Neuronal stem cell (in vitro differentiated cells): ENCODE results near the gene OSBPL3.

Experiments used
- DNase-seq: peaks from one replicate; pipeline ENCODE4 v3.0.0-alpha.2; 2013; ENCODE audit warnings: low spot score
- H2AFZ ChIP-seq: one replicate; pipeline ENCODE4 v1.6.1; 2013; ENCODE audit warnings: mild to moderate bottlenecking, low read length, inconsistent platforms
- H2AK5ac ChIP-seq: 2 replicates; pipeline ENCODE4 v1.6.1; 2013; ENCODE audit warnings: low read depth, mild to moderate bottlenecking, inconsistent platforms, low read length, moderate library complexity, mixed read lengths
- H2BK120ac ChIP-seq: 2 replicates; pipeline ENCODE4 v1.6.1; 2013; ENCODE audit warnings: low read depth, mild to moderate bottlenecking, inconsistent platforms, low read length, moderate library complexity, mixed read lengths
- H2BK12ac ChIP-seq: one replicate; pipeline ENCODE4 v1.6.1; 2013; ENCODE audit warnings: low read length, inconsistent platforms
- H2BK15ac ChIP-seq: 2 replicates; pipeline ENCODE4 v1.6.1; 2013; ENCODE audit warnings: mild to moderate bottlenecking, low read length, inconsistent platforms, mixed read lengths
- H2BK5ac ChIP-seq: one replicate; pipeline ENCODE4 v1.6.1; 2013; ENCODE audit warnings: inconsistent platforms, mild to moderate bottlenecking, low read length, moderate library complexity
- H3K14ac ChIP-seq: one replicate; pipeline ENCODE4 v1.6.1; 2013; ENCODE audit warnings: low read length, inconsistent platforms
- H3K18ac ChIP-seq: 2 replicates; pipeline ENCODE4 v1.6.1; 2013; ENCODE audit warnings: low read length, inconsistent platforms
- H3K23ac ChIP-seq: 2 replicates; pipeline ENCODE4 v1.6.1; 2013; ENCODE audit warnings: low read depth, mild to moderate bottlenecking, mixed read lengths, low read length, inconsistent platforms; ENCODE audit not compliant: poor library complexity
- H3K27ac ChIP-seq: replicated peaks from 3 replicates; pipeline ENCODE4 v1.5.1; 2013; ENCODE audit warnings: low read length, inconsistent platforms
- H3K27me3 ChIP-seq, 3 experiments: 2 replicates each; pipeline ENCODE4 v1.6.1; 2013; ENCODE audit warnings: low read length in 3 of 3, mild to moderate bottlenecking in 2 of 3, inconsistent platforms in 1 of 3, low read depth in 1 of 3, mixed read lengths in 1 of 3, moderate library complexity in 1 of 3; ENCODE audit not compliant: control insufficient read depth in 3 of 3, insufficient read depth in 3 of 3
- H3K36me3 ChIP-seq, 2 donors: replicated peaks in 1 of 2; 2 replicates each; pipeline ENCODE4 v1.6.1; 2013; ENCODE audit warnings: low read length in 2 of 2; ENCODE audit not compliant: control insufficient read depth in 2 of 2, insufficient read depth in 2 of 2
- H3K4ac ChIP-seq: 2 replicates; pipeline ENCODE4 v1.6.1; 2013; ENCODE audit warnings: inconsistent platforms, mild to moderate bottlenecking, low read length, moderate library complexity
- H3K4me1 ChIP-seq, 2 donors: 1 replicate in 1 of 2; 2 replicates in 1 of 2; pipeline ENCODE4 v1.6.1; 2013; ENCODE audit warnings: low read length in 2 of 2, low read depth in 1 of 2; ENCODE audit not compliant: control insufficient read depth in 2 of 2, insufficient read depth in 1 of 2
- H3K4me2 ChIP-seq: one replicate; pipeline ENCODE4 v1.6.1; 2013; ENCODE audit warnings: mild to moderate bottlenecking, low read length, inconsistent platforms; ENCODE audit not compliant: insufficient read depth, poor library complexity, severe bottlenecking
- H3K4me3 ChIP-seq, 2 donors: 2 replicates each; pipeline ENCODE4 v1.5.1; 2013; ENCODE audit warnings: low read length in 2 of 2, mild to moderate bottlenecking in 2 of 2, inconsistent platforms in 1 of 2, moderate library complexity in 1 of 2
- H3K79me1 ChIP-seq: one replicate; pipeline ENCODE4 v1.6.1; 2013; ENCODE audit warnings: low read depth, mild to moderate bottlenecking, inconsistent platforms, low read length, moderate library complexity
- H3K9ac ChIP-seq: one replicate; pipeline ENCODE4 v1.6.1; 2013; ENCODE audit warnings: mild to moderate bottlenecking, low read depth, low read length, inconsistent platforms; ENCODE audit not compliant: poor library complexity
- H3K9me3 ChIP-seq, 2 donors: replicated peaks in 1 of 2; 2 replicates each; pipeline versions ENCODE3 to v1.6.1; 2013; ENCODE audit warnings: low read length in 2 of 2, mild to moderate bottlenecking in 2 of 2, inconsistent platforms in 1 of 2, low read depth in 1 of 2, mixed read lengths in 1 of 2, moderate library complexity in 1 of 2; ENCODE audit not compliant: control insufficient read depth in 2 of 2, insufficient read depth in 1 of 2
- H4K8ac ChIP-seq: one replicate; pipeline ENCODE4 v1.6.1; 2013; ENCODE audit warnings: low read depth, mild to moderate bottlenecking, inconsistent platforms, low read length, moderate library complexity
- H4K91ac ChIP-seq: one replicate; pipeline ENCODE4 v1.6.1; 2013; ENCODE audit warnings: low read length, low read depth, mild to moderate bottlenecking, inconsistent platforms; ENCODE audit not compliant: poor library complexity
- whole genome bisulfite sequencing, 2 donors: extraction: QIAGEN DNeasy Blood & Tissue Kit; methylation state at CpG; one replicate each; pipeline ENCODE4 v1.1.7; 2013; ENCODE audit warnings: missing lambda C conversion rate in 2 of 2, mixed read lengths in 1 of 2; ENCODE audit not compliant: insufficient read length in 2 of 2, insufficient replicate concordance in 1 of 2; ENCODE audit errors: extremely low coverage in 2 of 2; 5-methylcytosine and 5-hydroxymethylcytosine counted together

Gene OSBPL3

GRCh38 chr7:24842449-24843241 is 137.3 kb downstream of the OSBPL3 start:
- Histone ChIP-seq H3K4me1 (peaks cover 12 to 33% of the 10 kb centered on the region in 2 donors), H2AFZ (no peak overlapping the region), H3K4ac (no peak overlapping the region), H3K9ac (no peak overlapping the region), H3K18ac (no peak overlapping the region), H4K8ac (no peak overlapping the region), H3K79me1 (no peaks in the 10 kb centered on the region), H2AK5ac (no peak overlapping the region), H3K4me2 (no peak overlapping the region), H3K27ac (peak overlapping the region; percentile 14), H2BK15ac (no peak overlapping the region), H4K91ac (no peak overlapping the region), H2BK120ac (no peak overlapping the region), H3K9me3 (no peaks in the 10 kb centered on the region), H3K27me3 (no peaks in the 10 kb centered on the region), H3K36me3 (peaks cover 0 to 39% of the 10 kb centered on the region in 2 donors), H2BK5ac (no peak overlapping the region), H3K4me3 (no peak overlapping the region), H2BK12ac (no peak overlapping the region), H3K14ac (no peak overlapping the region), H3K23ac (no peak overlapping the region)
- DNase-seq = no peak
- WGBS, 2 donors = no CpG with 5 or more reads among the region's 5 CpGs

GRCh38 chr7:24842029-24842428 is 137.9 kb downstream of the OSBPL3 start:
- Histone ChIP-seq H3K27ac (no peak overlapping the region), H2AK5ac (no peak overlapping the region), H3K14ac (no peak overlapping the region), H2BK5ac (no peak overlapping the region), H3K18ac (no peak overlapping the region), H3K4me1 (peaks cover 12 to 33% of the 10 kb centered on the region in 2 donors), H3K36me3 (peaks cover 0 to 39% of the 10 kb centered on the region in 2 donors), H2BK120ac (no peak overlapping the region), H2BK12ac (no peak overlapping the region), H2BK15ac (no peak overlapping the region), H3K79me1 (no peaks in the 10 kb centered on the region), H4K91ac (no peak overlapping the region), H3K4me2 (no peak overlapping the region), H3K23ac (no peak overlapping the region), H3K4ac (no peak overlapping the region), H3K27me3 (no peaks in the 10 kb centered on the region), H4K8ac (no peak overlapping the region), H3K4me3 (no peak overlapping the region), H2AFZ (no peak overlapping the region), H3K9ac (no peak overlapping the region), H3K9me3 (no peaks in the 10 kb centered on the region)
- no peak for DNase-seq
- no CpG with 5 or more reads among the region's 2 CpGs for WGBS, 2 donors

GRCh38 chr7:24840563-24840962 is 139.4 kb downstream of the OSBPL3 start:
- no peak overlapping the region for H4K8ac ChIP-seq
- no peaks in the 10 kb centered on the region for H3K9me3 ChIP-seq
- H4K91ac ChIP-seq = no peak overlapping the region
- H3K36me3 ChIP-seq = peaks cover 0 to 53% of the 10 kb centered on the region in 2 donors
- H2BK120ac ChIP-seq = no peak overlapping the region
- no peaks in the 10 kb centered on the region for H3K27me3 ChIP-seq
- H3K18ac ChIP-seq = no peak overlapping the region
- H3K9ac ChIP-seq = no peak overlapping the region
- H3K4me3 ChIP-seq = no peak overlapping the region
- no peak overlapping the region for H2BK15ac ChIP-seq
- H2BK5ac ChIP-seq = no peak overlapping the region
- H3K4me1 ChIP-seq = peaks cover 12 to 33% of the 10 kb centered on the region in 2 donors
- no peak overlapping the region for H3K23ac ChIP-seq
- no peak overlapping the region for H3K14ac ChIP-seq
- H3K27ac ChIP-seq = no peak overlapping the region
- no peak overlapping the region for H2AFZ ChIP-seq
- H2AK5ac ChIP-seq = no peak overlapping the region
- H3K79me1 ChIP-seq = no peaks in the 10 kb centered on the region
- no peak overlapping the region for H3K4ac ChIP-seq
- no peak for DNase-seq
- no peak overlapping the region for H3K4me2 ChIP-seq
- no peak overlapping the region for H2BK12ac ChIP-seq

- Histone ChIP-seq H4K91ac (no peak overlapping the region), H2BK12ac (no peak overlapping the region), H2BK15ac (no peak overlapping the region), H3K14ac (no peak overlapping the region), H3K9ac (no peak overlapping the region), H2AFZ (no peak overlapping the region), H3K18ac (no peak overlapping the region), H3K9me3 (no peaks in the 10 kb centered on the region), H3K36me3 (peaks cover 0 to 90% of the 10 kb centered on the region in 2 donors), H3K79me1 (no peaks in the 10 kb centered on the region), H3K23ac (no peak overlapping the region), H2BK120ac (no peak overlapping the region), H3K4me1 (peaks cover 0 to 2% of the 10 kb centered on the region in 2 donors), H2BK5ac (no peak overlapping the region), H3K4me2 (no peak overlapping the region), H2AK5ac (no peak overlapping the region), H4K8ac (no peak overlapping the region), H3K4ac (no peak overlapping the region), H3K4me3 (no peak overlapping the region), H3K27me3 (no peaks in the 10 kb centered on the region), H3K27ac (no peak overlapping the region)
- WGBS, 2 donors = no CpG with 5 or more reads among the region's 2 CpGs
- no peak for DNase-seq
Measured at GRCh38 chr7:24836084-24836483, 143.9 kb downstream of the OSBPL3 start.
